ENCODE measurements around the gene MYRF.

GRCh38 chr11:61780581-61781162 lies 28.2 kb downstream of the MYRF start:
- TF ChIP-seq POLR2A (IDR thresholded peaks at IDR 0.05; ENCODE audit: low read depth, low read length) (no peak), MAX (IDR thresholded peaks at IDR 0.05; ENCODE audit: insufficient read depth, insufficient read length) (no peak), JUN (IDR thresholded peaks at IDR 0.05; ENCODE audit: borderline replicate concordance, insufficient read depth, insufficient read length, low read depth) (no peak), EZH2 (IDR thresholded peaks at IDR 0.05; ENCODE audit: borderline replicate concordance, low read depth, low read length, severe bottlenecking) (no peak), CTCF (IDR thresholded peaks at IDR 0.05; ENCODE audit: extremely low read depth in 1 of 2, insufficient read depth in 1 of 2, low read depth in 1 of 2, low read length in 2 of 2) (no peak), POLR2AphosphoS5 (IDR thresholded peaks at IDR 0.05; ENCODE audit: insufficient read depth, low read depth, low read length) (no peak), GATA2 (IDR thresholded peaks at IDR 0.05; ENCODE audit: insufficient read depth, insufficient read length, low read depth, low read length) (no peak)
